GM12801 (cell line): ENCODE measurements around the gene ARVCF.

Experiments used
- TF ChIP-seq, protein P1 (sequence below): IDR thresholded peaks from one replicate; pipeline ENCODE4 v1.5.1; 2011; ENCODE audit warnings: control low read depth; ENCODE audit not compliant: insufficient read length; ENCODE audit errors: extremely low read depth

ARVCF gene

DNA sequence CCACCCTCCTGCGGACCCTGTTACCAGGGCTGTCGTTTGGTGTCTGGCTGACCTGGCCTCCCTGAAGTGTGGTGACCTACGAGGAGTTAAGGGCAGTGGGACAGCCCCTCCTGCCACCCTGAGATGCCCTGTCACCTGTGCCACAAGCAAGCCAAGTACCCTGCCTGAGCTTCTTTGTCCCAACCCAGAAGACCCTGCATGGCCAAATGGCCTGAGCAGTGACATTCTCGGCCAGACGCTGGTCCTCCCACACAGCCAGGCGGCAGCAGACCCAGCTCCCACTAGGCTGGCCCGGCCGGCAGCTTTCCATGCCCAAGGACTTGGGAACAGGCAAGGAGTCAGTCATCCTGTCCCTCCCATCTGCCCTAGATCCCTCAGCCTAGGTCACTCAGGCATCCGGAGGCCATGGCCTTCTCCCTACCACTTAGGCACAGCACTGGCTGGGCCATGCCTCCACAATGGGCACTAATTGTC lies 7.6 kb downstream of the ARVCF start:
- TF ChIP-seq, protein P1, sequence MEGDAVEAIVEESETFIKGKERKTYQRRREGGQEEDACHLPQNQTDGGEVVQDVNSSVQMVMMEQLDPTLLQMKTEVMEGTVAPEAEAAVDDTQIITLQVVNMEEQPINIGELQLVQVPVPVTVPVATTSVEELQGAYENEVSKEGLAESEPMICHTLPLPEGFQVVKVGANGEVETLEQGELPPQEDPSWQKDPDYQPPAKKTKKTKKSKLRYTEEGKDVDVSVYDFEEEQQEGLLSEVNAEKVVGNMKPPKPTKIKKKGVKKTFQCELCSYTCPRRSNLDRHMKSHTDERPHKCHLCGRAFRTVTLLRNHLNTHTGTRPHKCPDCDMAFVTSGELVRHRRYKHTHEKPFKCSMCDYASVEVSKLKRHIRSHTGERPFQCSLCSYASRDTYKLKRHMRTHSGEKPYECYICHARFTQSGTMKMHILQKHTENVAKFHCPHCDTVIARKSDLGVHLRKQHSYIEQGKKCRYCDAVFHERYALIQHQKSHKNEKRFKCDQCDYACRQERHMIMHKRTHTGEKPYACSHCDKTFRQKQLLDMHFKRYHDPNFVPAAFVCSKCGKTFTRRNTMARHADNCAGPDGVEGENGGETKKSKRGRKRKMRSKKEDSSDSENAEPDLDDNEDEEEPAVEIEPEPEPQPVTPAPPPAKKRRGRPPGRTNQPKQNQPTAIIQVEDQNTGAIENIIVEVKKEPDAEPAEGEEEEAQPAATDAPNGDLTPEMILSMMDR = no peak

DNA sequence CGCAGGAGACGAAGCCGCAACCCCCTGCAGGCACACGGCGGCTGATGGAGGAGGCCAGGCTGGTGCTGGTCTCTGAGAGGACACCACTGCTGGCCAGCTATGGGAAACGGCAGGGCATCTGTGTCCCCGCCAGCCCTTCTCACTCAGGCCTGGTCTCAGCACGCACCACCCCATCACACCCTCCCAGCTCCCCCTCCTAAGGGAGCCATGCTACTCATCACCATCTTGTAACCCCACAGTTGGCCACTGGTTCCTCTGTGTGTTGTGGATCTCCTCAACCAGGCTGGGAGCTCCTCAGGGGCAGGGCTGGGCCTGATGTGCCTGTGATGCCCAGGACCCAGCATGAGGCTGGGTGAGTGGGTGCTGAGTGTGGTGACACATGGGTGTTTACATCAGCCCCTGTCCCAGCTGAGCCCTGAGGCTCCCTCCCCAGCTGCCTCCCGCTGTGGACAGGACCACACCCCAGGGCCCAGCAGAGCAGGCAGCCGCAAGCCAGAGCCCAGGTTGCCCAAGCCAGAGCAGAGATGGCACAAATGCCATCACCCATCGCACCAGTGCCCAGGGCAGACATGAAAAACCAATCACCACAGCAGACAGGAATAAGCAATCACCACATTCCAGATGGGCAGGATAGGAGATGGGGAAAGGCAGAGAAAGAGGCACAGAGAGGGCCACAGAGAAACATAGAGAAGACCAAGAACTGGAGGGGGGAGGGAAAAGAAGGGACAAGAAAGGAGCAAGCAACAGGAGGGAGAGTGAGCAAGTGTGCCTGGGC lies 8.2 kb downstream of the ARVCF start:
- TF ChIP-seq, protein P1 = no peak

DNA sequence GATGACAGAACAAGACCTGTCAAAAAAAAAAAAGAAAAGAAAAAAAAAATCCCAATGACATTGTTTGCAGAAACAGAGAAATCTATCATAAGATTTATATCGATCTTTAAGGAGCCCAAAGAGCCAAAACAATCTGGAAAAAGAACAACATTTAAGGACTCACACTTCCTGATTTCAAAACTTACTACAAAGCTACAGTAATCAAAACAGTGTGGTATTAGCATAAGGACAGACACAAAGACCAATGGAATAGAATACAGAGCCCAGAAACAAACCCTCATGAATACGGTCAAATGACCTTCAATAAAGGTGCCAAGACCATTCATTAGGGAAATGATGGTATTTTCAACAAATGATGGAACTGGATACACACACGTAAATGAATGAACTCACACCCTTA lies 12.2 kb downstream of the ARVCF start:
- TF ChIP-seq, protein P1 = no peak

DNA sequence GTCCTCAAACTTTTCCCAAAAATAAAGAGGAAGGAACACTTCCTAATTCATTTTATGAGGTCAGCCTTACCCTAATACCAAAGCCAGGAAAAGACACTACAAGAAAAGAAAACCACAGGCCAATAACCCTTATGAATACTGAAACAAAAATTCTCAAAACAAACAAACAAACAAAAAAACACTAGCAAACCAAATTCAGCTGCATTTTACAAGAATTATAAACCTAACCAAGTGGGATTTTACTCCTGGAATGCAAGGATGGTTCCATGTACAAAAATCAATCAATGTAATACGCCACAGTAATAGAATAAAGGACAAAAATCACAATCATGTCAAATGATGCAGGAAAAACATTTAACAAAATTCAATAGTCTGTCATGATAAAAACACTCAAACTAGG lies 13.3 kb downstream of the ARVCF start:
- TF ChIP-seq, protein P1 = no peak

DNA sequence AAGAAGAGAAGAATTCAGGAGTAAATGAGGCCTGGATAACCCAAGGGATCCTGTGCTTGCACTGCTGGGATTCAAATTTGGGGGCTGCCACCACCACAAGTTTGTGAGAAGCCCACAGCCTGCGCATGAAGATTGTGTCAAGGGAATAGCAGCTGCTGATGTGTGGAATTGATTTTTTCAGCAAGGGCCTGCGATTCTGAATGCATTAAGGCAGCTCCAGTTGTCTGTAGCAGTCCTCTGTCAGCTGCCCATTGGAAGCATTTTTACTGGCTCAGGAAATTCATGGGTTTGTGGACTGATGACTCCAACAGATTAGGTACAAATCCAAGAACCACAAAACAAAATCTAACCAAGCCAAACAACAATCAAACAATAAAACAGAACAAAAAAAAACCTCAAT lies 14.0 kb downstream of the ARVCF start:
- TF ChIP-seq, protein P1 = no peak

DNA sequence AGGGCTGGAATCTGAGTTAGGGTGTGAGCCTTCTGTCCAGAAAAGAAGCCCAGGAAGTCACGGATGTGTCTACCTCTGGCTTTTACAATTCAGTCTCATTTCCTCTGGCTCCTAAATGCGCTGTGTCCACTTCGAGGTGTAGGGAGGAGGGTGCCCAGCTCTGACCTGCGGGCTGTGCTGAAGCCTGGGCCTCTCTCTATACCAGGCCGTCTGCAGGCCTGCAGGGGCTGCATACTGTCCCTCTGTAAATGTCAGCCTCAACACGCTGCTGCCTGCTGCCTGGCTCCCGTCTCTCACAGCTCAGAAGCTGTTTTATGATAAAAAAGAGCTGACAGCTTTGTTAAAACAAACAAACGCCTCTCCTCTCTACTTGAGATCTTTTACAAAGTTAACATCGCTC lies 14.5 kb downstream of the ARVCF start:
- TF ChIP-seq, protein P1 = no peak

DNA sequence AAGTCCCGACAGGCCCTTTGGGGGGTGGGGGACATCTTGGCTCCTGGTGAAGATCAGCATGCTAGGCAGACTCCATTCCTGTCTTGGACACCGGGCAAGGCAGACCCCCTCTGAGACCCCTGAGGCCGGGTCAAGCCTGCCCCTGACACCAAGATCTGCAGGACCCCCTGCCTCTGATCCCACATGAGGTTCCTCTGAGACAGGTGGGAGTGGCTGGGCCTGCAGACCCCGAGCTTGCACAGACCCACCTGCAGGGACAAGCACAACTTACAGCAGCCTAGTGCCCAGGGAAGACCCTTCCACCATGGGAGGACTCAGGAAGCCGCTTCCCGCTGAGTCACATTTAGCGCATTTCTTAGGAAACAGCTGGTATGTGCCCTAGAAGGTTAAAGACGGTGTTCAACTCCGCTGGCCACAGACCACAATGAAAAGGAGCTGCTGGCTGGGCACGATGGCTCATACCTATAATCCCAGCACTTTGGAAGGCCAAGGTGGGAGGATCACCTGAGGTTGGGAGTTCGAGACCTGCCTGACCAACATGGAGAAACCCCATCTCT lies 15.5 kb downstream of the ARVCF start:
- TF ChIP-seq, protein P1 = no peak
